Liver (tissue), 9 donors: ENCODE results near the gene NMRAL1. TPM values are rescaled to one million over a fixed set of nuclear protein-coding genes. Genes with fewer than 3 reads are reported as not detected.

ENCODE experiments used
- DNase-seq: peaks from one replicate; pipeline ENCODE4 v3.0.0-alpha.2; 2017; ENCODE audit warnings: low spot score
- H3K27ac ChIP-seq, 2 donors: one replicate each; pipeline ENCODE4 v1.7.0; 2013; ENCODE audit warnings: inconsistent platforms in 2 of 2, low read length in 2 of 2, control low read depth in 1 of 2, low read depth in 1 of 2, mild to moderate bottlenecking in 1 of 2
- H3K27me3 ChIP-seq, 4 donors: one replicate each; pipeline versions ENCODE4 v1.6.1 to v1.7.0; 2013; ENCODE audit warnings: low read length in 3 of 4, inconsistent platforms in 1 of 4, mild to moderate bottlenecking in 1 of 4, moderate library complexity in 1 of 4; ENCODE audit not compliant: control insufficient read depth in 4 of 4, insufficient read depth in 4 of 4
- H3K36me3 ChIP-seq, 4 donors: one replicate each; pipeline versions ENCODE4 v1.6.1 to v1.7.0; 2013; ENCODE audit warnings: low read length in 3 of 4, mild to moderate bottlenecking in 3 of 4, low read depth in 1 of 4, moderate library complexity in 1 of 4; ENCODE audit not compliant: control insufficient read depth in 4 of 4, insufficient read depth in 3 of 4
- H3K4me1 ChIP-seq, 4 donors: one replicate each; pipeline versions ENCODE4 v1.6.1 to v1.7.0; 2013; ENCODE audit warnings: low read length in 3 of 4, mild to moderate bottlenecking in 3 of 4, moderate library complexity in 1 of 4; ENCODE audit not compliant: control insufficient read depth in 4 of 4, insufficient read depth in 4 of 4
- H3K4me3 ChIP-seq, 3 donors: one replicate each; pipeline versions ENCODE4 v1.6.1 to v1.7.0; 2013; ENCODE audit warnings: low read length in 3 of 3, control low read depth in 1 of 3, low read depth in 1 of 3, mild to moderate bottlenecking in 1 of 3
- H3K9ac ChIP-seq, 2 donors: one replicate each; pipeline ENCODE4 v1.7.0; 2013; ENCODE audit warnings: low read length in 2 of 2, mild to moderate bottlenecking in 2 of 2, moderate library complexity in 2 of 2, control low read depth in 1 of 2, low read depth in 1 of 2
- H3K9me3 ChIP-seq, 4 donors: one replicate each; pipeline versions ENCODE4 v1.6.1 to v1.7.0; 2013; ENCODE audit warnings: low read length in 3 of 4; ENCODE audit not compliant: control insufficient read depth in 4 of 4
- ATF3 ChIP-seq: IDR thresholded peaks from 2 replicates; pipeline ENCODE4 v1.6.1; 2016; ENCODE audit warnings: antibody characterized with exemption
- EGR1 ChIP-seq, 2 donors: IDR thresholded peaks; 2 replicates each; pipeline ENCODE4 v1.6.1; 2016 to 2018; ENCODE audit warnings: antibody characterized with exemption in 2 of 2, low read depth in 2 of 2
- FOXA1 ChIP-seq: IDR thresholded peaks from 2 replicates; pipeline ENCODE4 v1.6.1; 2016; ENCODE audit warnings: antibody characterized with exemption
- FOXA2 ChIP-seq: IDR thresholded peaks from 2 replicates; pipeline ENCODE4 v1.6.1; 2016; ENCODE audit warnings: antibody characterized with exemption
- GABPA ChIP-seq, 2 donors: IDR thresholded peaks in 1 of 2; conservative IDR thresholded peaks in 1 of 2; 2 replicates each; pipeline ENCODE4 v1.6.1; 2016; ENCODE audit warnings: antibody characterized with exemption in 2 of 2, mild to moderate bottlenecking in 1 of 2, moderate library complexity in 1 of 2
- HNF4A ChIP-seq, 2 donors: conservative IDR thresholded peaks; 2 replicates each; pipeline ENCODE4 v1.6.1; 2016; ENCODE audit warnings: antibody characterized with exemption in 2 of 2, mild to moderate bottlenecking in 2 of 2
- HNF4G ChIP-seq: IDR thresholded peaks from 2 replicates; pipeline ENCODE4 v1.6.1; 2016; ENCODE audit warnings: antibody characterized with exemption
- JUND ChIP-seq, 2 donors: IDR thresholded peaks; 2 replicates each; pipeline ENCODE4 v1.6.1; 2016; ENCODE audit warnings: antibody characterized with exemption in 2 of 2
- MAX ChIP-seq: IDR thresholded peaks from 2 replicates; pipeline ENCODE4 v1.6.1; 2016; ENCODE audit warnings: antibody characterized with exemption
- NR2F2 ChIP-seq: IDR thresholded peaks from 2 replicates; pipeline ENCODE4 v1.6.1; 2016; ENCODE audit warnings: antibody characterized with exemption
- RAD21 ChIP-seq, 2 donors: IDR thresholded peaks; 2 replicates each; pipeline ENCODE4 v1.6.1; 2016; ENCODE audit warnings: antibody characterized with exemption in 2 of 2, mild to moderate bottlenecking in 2 of 2
- RXRA ChIP-seq, 2 donors: IDR thresholded peaks; 2 replicates each; pipeline ENCODE4 v1.6.1; 2017 to 2018; ENCODE audit warnings: antibody characterized with exemption in 2 of 2, mild to moderate bottlenecking in 1 of 2
- SP1 ChIP-seq: IDR thresholded peaks from 2 replicates; pipeline ENCODE4 v1.6.1; 2018; ENCODE audit warnings: antibody characterized with exemption, mild to moderate bottlenecking
- TAF1 ChIP-seq: conservative IDR thresholded peaks from 2 replicates; pipeline ENCODE4 v1.6.1; 2016; ENCODE audit warnings: antibody characterized with exemption, mild to moderate bottlenecking
- WGBS: extraction: QIAGEN DNeasy Blood & Tissue Kit; methylation state at CpG from one replicate; pipeline ENCODE4 v1.1.7; 2013; 5-methylcytosine and 5-hydroxymethylcytosine counted together
- polyA plus RNA-seq, 2 donors: library from polyadenylated mRNA; stranded (reverse) in 1 of 2; unstranded in 1 of 2; fragments of 200-250 nt in 1 of 2; fragments of >200 nt in 1 of 2; fragmentation: Nextera tagmentation in 1 of 2; extraction: Ambion mirVana in 1 of 2; gene quantifications; one replicate each; pipeline versions ENCODE4 v1.2.1 to v1.2.3, GENCODE V29; 2013 to 2015
- total RNA-seq, 2 donors: library from RNA; depleted of rRNA; stranded (reverse); fragments of >200 nt; gene quantifications; one replicate each; pipeline ENCODE4 v1.2.3, GENCODE V29; 2014
- TF ChIP-seq, protein P1 (sequence below): IDR thresholded peaks from 2 replicates; pipeline ENCODE4 v1.6.1; 2016; ENCODE audit warnings: antibody characterized with exemption, mild to moderate bottlenecking
- TF ChIP-seq, protein P2 (sequence below): fragments of 150-350 bp; IDR thresholded peaks from 2 replicates; pipeline ENCODE4 v1.5.1; 2017; ENCODE audit warnings: improper control_type of control experiment, low read depth, low read length; ENCODE audit not compliant: missing input control
- TF ChIP-seq, protein P3 (sequence below): IDR thresholded peaks from 2 replicates; pipeline ENCODE4 v1.6.1; 2016; ENCODE audit warnings: antibody characterized with exemption
- donor health status: healthy.
- donor health status: healthy.
- donor health status: healthy.
- donor health status: healthy.
- donor health status: healthy.

Gene NMRAL1
- total and polyA plus RNA-seq, 4 donors: 20.1 to 45.4 (median 28.3) TPM

GRCh38 chr16:4494746-4495490, 20.5 kb upstream of the NMRAL1 start:
- Histone ChIP-seq H3K4me3 (no peak overlapping the region), H3K9me3 (no peaks in the 10 kb centered on the region), H3K36me3 (peaks cover 0 to 3% (median 1%) of the 10 kb centered on the region in 4 donors), H3K9ac (no peak overlapping the region), H3K27ac (no peak overlapping the region), H3K4me1 (peaks cover 0 to 4% (median 1%) of the 10 kb centered on the region in 4 donors), H3K27me3 (no peaks in the 10 kb centered on the region)
- TF ChIP-seq EGR1 (IDR thresholded peaks at IDR 0.05; ENCODE audit: low read depth in 2 of 2) (no peak), RAD21 (IDR thresholded peaks at IDR 0.05) (no peak), GABPA (IDR thresholded peaks at IDR 0.05 in 1 of 2, conservative IDR thresholded peaks at IDR 0.05 in 1 of 2) (no peak), ATF3 (no peak), RXRA (IDR thresholded peaks at IDR 0.05) (no peak), TAF1 (no peak), MAX (no peak), NR2F2 (no peak), SP1 (no peak), HNF4A (conservative IDR thresholded peaks at IDR 0.05) (no peak), JUND (IDR thresholded peaks at IDR 0.05) (no peak), HNF4G (no peak), FOXA1 (no peak), FOXA2 (no peak)
- TF ChIP-seq, protein P1, sequence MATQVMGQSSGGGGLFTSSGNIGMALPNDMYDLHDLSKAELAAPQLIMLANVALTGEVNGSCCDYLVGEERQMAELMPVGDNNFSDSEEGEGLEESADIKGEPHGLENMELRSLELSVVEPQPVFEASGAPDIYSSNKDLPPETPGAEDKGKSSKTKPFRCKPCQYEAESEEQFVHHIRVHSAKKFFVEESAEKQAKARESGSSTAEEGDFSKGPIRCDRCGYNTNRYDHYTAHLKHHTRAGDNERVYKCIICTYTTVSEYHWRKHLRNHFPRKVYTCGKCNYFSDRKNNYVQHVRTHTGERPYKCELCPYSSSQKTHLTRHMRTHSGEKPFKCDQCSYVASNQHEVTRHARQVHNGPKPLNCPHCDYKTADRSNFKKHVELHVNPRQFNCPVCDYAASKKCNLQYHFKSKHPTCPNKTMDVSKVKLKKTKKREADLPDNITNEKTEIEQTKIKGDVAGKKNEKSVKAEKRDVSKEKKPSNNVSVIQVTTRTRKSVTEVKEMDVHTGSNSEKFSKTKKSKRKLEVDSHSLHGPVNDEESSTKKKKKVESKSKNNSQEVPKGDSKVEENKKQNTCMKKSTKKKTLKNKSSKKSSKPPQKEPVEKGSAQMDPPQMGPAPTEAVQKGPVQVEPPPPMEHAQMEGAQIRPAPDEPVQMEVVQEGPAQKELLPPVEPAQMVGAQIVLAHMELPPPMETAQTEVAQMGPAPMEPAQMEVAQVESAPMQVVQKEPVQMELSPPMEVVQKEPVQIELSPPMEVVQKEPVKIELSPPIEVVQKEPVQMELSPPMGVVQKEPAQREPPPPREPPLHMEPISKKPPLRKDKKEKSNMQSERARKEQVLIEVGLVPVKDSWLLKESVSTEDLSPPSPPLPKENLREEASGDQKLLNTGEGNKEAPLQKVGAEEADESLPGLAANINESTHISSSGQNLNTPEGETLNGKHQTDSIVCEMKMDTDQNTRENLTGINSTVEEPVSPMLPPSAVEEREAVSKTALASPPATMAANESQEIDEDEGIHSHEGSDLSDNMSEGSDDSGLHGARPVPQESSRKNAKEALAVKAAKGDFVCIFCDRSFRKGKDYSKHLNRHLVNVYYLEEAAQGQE: no peak
- TF ChIP-seq, protein P2, sequence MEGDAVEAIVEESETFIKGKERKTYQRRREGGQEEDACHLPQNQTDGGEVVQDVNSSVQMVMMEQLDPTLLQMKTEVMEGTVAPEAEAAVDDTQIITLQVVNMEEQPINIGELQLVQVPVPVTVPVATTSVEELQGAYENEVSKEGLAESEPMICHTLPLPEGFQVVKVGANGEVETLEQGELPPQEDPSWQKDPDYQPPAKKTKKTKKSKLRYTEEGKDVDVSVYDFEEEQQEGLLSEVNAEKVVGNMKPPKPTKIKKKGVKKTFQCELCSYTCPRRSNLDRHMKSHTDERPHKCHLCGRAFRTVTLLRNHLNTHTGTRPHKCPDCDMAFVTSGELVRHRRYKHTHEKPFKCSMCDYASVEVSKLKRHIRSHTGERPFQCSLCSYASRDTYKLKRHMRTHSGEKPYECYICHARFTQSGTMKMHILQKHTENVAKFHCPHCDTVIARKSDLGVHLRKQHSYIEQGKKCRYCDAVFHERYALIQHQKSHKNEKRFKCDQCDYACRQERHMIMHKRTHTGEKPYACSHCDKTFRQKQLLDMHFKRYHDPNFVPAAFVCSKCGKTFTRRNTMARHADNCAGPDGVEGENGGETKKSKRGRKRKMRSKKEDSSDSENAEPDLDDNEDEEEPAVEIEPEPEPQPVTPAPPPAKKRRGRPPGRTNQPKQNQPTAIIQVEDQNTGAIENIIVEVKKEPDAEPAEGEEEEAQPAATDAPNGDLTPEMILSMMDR: no peak
- TF ChIP-seq, protein P3, sequence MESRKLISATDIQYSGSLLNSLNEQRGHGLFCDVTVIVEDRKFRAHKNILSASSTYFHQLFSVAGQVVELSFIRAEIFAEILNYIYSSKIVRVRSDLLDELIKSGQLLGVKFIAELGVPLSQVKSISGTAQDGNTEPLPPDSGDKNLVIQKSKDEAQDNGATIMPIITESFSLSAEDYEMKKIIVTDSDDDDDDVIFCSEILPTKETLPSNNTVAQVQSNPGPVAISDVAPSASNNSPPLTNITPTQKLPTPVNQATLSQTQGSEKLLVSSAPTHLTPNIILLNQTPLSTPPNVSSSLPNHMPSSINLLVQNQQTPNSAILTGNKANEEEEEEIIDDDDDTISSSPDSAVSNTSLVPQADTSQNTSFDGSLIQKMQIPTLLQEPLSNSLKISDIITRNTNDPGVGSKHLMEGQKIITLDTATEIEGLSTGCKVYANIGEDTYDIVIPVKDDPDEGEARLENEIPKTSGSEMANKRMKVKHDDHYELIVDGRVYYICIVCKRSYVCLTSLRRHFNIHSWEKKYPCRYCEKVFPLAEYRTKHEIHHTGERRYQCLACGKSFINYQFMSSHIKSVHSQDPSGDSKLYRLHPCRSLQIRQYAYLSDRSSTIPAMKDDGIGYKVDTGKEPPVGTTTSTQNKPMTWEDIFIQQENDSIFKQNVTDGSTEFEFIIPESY: no peak
- no peak for DNase-seq
- 88% methylated on average over 6 of the region's 6 CpGs for WGBS
